Endothelial cell of umbilical vein (primary cell): ENCODE data around the gene PTPN22.

Experiments
- EZH2 ChIP-seq: IDR thresholded peaks from 2 replicates; pipeline ENCODE4 v1.6.1; 2012; ENCODE audit warnings: borderline replicate concordance, low read depth, mild to moderate bottlenecking, moderate library complexity, low read length, inconsistent platforms; ENCODE audit not compliant: severe bottlenecking
- FOS ChIP-seq: IDR thresholded peaks from 2 replicates; pipeline ENCODE4 v1.6.1; 2011; ENCODE audit warnings: mild to moderate bottlenecking, low read length, moderate library complexity, borderline replicate concordance; ENCODE audit not compliant: insufficient read depth
- GATA2 ChIP-seq: IDR thresholded peaks from 2 replicates; pipeline ENCODE4 v1.7.0; 2011; ENCODE audit warnings: low read depth, mild to moderate bottlenecking, moderate library complexity, mixed read lengths, low read length; ENCODE audit not compliant: insufficient read length, insufficient read depth
- JUN ChIP-seq: IDR thresholded peaks from 2 replicates; pipeline ENCODE4 v1.6.1; 2011; ENCODE audit warnings: borderline replicate concordance, low read depth; ENCODE audit not compliant: insufficient read length, insufficient read depth
- POLR2A ChIP-seq: IDR thresholded peaks from 2 replicates; pipeline ENCODE4 v1.6.1; 2012; ENCODE audit warnings: low read depth, mild to moderate bottlenecking, control low read depth, low read length
- POLR2AphosphoS5 ChIP-seq: IDR thresholded peaks from 2 replicates; pipeline ENCODE4 v1.6.1; 2012; ENCODE audit warnings: low read depth, mild to moderate bottlenecking, control low read depth, low read length, moderate library complexity; ENCODE audit not compliant: insufficient read depth
- TF ChIP-seq, protein P1 (sequence below), 2 donors: IDR thresholded peaks; 1 replicate in 1 of 2; 2 replicates in 1 of 2; pipeline ENCODE4 v1.5.1; 2011; ENCODE audit warnings: low read length in 2 of 2, mild to moderate bottlenecking in 2 of 2, moderate library complexity in 2 of 2, control low read depth in 1 of 2, inconsistent platforms in 1 of 2, low read depth in 1 of 2; ENCODE audit not compliant: insufficient read depth in 1 of 2; ENCODE audit errors: extremely low read depth in 1 of 2

DNA sequence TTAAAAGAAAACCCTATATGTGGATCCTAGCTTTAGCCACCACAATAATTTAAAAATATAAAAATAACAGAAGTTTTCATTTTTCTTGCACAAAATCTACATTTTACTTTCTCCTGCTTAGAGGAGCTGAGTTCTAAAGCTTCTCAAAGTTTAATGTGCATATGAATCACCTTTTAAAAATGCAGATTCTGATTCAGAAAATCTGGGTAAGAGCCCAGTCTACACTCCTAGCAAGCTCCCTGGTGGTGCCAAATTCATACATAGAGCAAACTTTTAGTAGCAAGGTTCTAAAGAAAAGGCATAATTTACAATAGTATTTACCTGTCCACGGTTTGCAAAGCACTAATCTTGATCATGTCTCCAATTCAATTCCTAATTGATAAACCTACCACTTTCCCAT, 78.5 kb downstream of the PTPN22 start:
- TF ChIP-seq, protein P1, sequence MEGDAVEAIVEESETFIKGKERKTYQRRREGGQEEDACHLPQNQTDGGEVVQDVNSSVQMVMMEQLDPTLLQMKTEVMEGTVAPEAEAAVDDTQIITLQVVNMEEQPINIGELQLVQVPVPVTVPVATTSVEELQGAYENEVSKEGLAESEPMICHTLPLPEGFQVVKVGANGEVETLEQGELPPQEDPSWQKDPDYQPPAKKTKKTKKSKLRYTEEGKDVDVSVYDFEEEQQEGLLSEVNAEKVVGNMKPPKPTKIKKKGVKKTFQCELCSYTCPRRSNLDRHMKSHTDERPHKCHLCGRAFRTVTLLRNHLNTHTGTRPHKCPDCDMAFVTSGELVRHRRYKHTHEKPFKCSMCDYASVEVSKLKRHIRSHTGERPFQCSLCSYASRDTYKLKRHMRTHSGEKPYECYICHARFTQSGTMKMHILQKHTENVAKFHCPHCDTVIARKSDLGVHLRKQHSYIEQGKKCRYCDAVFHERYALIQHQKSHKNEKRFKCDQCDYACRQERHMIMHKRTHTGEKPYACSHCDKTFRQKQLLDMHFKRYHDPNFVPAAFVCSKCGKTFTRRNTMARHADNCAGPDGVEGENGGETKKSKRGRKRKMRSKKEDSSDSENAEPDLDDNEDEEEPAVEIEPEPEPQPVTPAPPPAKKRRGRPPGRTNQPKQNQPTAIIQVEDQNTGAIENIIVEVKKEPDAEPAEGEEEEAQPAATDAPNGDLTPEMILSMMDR (IDR thresholded peaks at IDR 0.05; ENCODE audit: extremely low read depth in 1 of 2, insufficient read depth in 1 of 2, low read depth in 1 of 2, low read length in 2 of 2) = no peak
- TF ChIP-seq FOS (no peak), EZH2 (no peak), POLR2A (no peak), GATA2 (no peak), POLR2AphosphoS5 (no peak), JUN (no peak)
